Keratinocyte (primary cell): ENCODE results near the gene TREM2.

Source experiments
- CTCF ChIP-seq, 3 experiments: IDR thresholded peaks in 1 of 3; conservative IDR thresholded peaks in 1 of 3; optimal IDR thresholded peaks in 1 of 3; 2 replicates in 2 of 3; 3 replicates in 1 of 3; pipeline versions ENCODE3 to v1.5.1; 2011; ENCODE audit warnings: low read length in 3 of 3, mild to moderate bottlenecking in 3 of 3, moderate library complexity in 2 of 3, control low read depth in 1 of 3, inconsistent platforms in 1 of 3; ENCODE audit not compliant: insufficient read depth in 2 of 3; ENCODE audit errors: extremely low read depth in 1 of 3
- EZH2 ChIP-seq: IDR thresholded peaks from one replicate; pipeline ENCODE4 v1.6.1; 2012; ENCODE audit warnings: inconsistent platforms, mild to moderate bottlenecking, low read length, moderate library complexity

GRCh38 chr6:41193884-41194283 is 31.0 kb upstream of the TREM2 start:
- TF ChIP-seq CTCF (optimal IDR thresholded peaks at IDR 0.05 in 1 of 3, IDR thresholded peaks at IDR 0.05 in 1 of 3, conservative IDR thresholded peaks at IDR 0.05 in 1 of 3; ENCODE audit: extremely low read depth in 1 of 3, insufficient read depth in 2 of 3, low read length in 3 of 3), result no peak
- TF ChIP-seq EZH2, result no peak
